ENCODE results near the gene FRY. TPM values are rescaled to one million over a fixed set of nuclear protein-coding genes. Genes with fewer than 3 reads are reported as not detected.

The FRY gene
- total RNA-seq, 2 experiments from 2014 or later: 3.0 to 7.0 TPM

DNA sequence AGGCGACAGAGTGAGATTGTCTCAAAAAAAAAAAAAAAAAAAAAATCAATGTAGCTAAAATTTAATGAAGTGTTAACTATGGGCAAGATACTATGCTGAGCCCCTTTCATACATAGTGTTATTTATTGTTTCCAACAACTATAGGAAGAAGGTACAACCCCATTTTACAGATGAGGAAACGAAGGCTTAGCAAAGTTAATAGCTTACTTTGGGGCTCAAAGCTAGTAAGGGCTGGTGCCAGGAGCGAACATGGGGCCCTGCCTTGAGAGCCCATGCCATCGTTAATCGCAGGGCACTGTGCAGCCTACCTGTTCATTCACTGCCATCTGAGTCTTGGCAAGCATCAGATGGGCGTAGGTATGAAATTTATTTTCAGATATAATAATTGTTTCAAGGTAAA is 1.9 kb upstream of the FRY start:
- Histone ChIP-seq H2AFZ (ENCODE audit: low read length) (no peak overlapping the region), H3K4me3 (ENCODE audit: low read depth, low read length, poor library complexity, severe bottlenecking) (no peak overlapping the region), H3K9me2 (ENCODE audit: insufficient read depth, low read length) (no peaks in the 10 kb centered on the region), H3K79me2 (ENCODE audit: insufficient read depth, low read depth, low read length) (no peaks in the 10 kb centered on the region), H3K4me2 (ENCODE audit: low read length) (no peak overlapping the region), H3K36me3 (ENCODE audit: insufficient read depth, low read length) (no peaks in the 10 kb centered on the region), H3K4me1 (ENCODE audit: insufficient read depth, low read length, poor library complexity, severe bottlenecking) (peaks cover 9% of the 10 kb centered on the region), H4K20me1 (ENCODE audit: insufficient read depth, low read length) (no peaks in the 10 kb centered on the region), H3K9me3 (ENCODE audit: low read length) (no peaks in the 10 kb centered on the region), H3K27ac (ENCODE audit: low read depth, low read length, poor library complexity, severe bottlenecking) (no peak overlapping the region)
- ChIA-PET POLR2A (interaction anchor here (0.7 to 1.2 kb wide), 2 partner anchors 16 to 77 kb away, joined by 3 to 6 read pairs; no protein-coding TSS in a partner anchor), CTCF (ENCODE audit: unreplicated experiment) (no interaction called here)
- no peak for DNase-seq (ENCODE audit: low spot score)
- BruUV-seq (replicated peaks): no TSS peak
- TF ChIP-seq CTCF (conservative IDR thresholded peaks at IDR 0.05; ENCODE audit: low read length) (no peak), EZH2phosphoT487 (IDR thresholded peaks at IDR 0.05; ENCODE audit: borderline replicate concordance, low read depth, low read length) (no peak)
- intact Hi-C loops (cut with micrococcal nuclease; ENCODE audit: unreplicated experiment): loop anchor here (10.0 kb wide), 1 partner anchor 1515 kb away; no protein-coding TSS in a partner anchor

DNA sequence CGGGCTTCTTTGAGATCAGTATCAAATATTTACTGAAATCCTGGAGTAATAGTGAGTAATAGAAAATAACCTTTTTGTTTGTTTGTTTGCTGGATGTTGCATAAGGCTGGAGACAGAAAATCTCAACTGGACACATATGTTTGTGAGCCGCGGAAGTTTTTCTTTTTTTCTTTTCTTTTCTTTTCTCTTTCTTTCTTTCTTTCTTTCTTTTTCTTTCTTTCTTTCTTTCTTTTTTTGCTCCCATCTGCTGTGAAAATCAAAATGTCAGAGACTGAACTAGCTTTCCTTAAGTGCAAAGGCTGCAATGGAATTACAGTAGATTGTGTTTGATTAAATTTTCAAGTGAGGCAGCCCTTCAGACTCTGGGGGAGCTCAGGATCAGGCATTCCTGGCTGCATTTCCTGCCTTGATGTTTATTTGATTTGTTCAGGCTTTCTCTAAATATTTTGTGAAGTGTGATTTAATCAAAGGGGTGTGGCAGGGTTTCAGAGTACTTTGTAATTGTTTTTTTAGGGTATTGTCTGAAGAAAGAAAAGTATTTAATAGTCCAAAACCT is 319 bp downstream of the FRY start:
- H4K20me1 ChIP-seq (ENCODE audit: insufficient read depth, low read length): no peaks in the 10 kb centered on the region
- no peaks in the 10 kb centered on the region for H3K9me3 ChIP-seq (ENCODE audit: low read length)
- no peaks in the 10 kb centered on the region for H3K36me3 ChIP-seq (ENCODE audit: insufficient read depth, low read length)
- peaks cover 9% of the 10 kb centered on the region for H3K4me1 ChIP-seq (ENCODE audit: insufficient read depth, low read length, poor library complexity, severe bottlenecking)
- ChIA-PET POLR2A (interaction anchor here (0.6 to 2.9 kb wide), 5 partner anchors 10 to 792 kb away, joined by 5 to 16 read pairs (median 6); no protein-coding TSS in a partner anchor), CTCF (ENCODE audit: unreplicated experiment) (no interaction called here)
- peak overlapping the region; percentile 92 for H3K4me2 ChIP-seq (ENCODE audit: low read length)
- TF ChIP-seq EZH2phosphoT487 (IDR thresholded peaks at IDR 0.05; ENCODE audit: borderline replicate concordance, low read depth, low read length): no peak
- no peak for TF ChIP-seq CTCF (conservative IDR thresholded peaks at IDR 0.05; ENCODE audit: low read length)
- intact Hi-C loops (cut with micrococcal nuclease; ENCODE audit: unreplicated experiment): loop anchor here (10.0 kb wide), 1 partner anchor 1513 kb away; no protein-coding TSS in a partner anchor
- peak overlapping the region; percentile 70 for H3K4me3 ChIP-seq (ENCODE audit: low read depth, low read length, poor library complexity, severe bottlenecking)
- no peak overlapping the region for H3K27ac ChIP-seq (ENCODE audit: low read depth, low read length, poor library complexity, severe bottlenecking)
- BruUV-seq (replicated peaks): no TSS peak
- DNase-seq (ENCODE audit: low spot score): no peak
- H3K79me2 ChIP-seq (ENCODE audit: insufficient read depth, low read depth, low read length): no peaks in the 10 kb centered on the region
- no peaks in the 10 kb centered on the region for H3K9me2 ChIP-seq (ENCODE audit: insufficient read depth, low read length)
- peak overlapping the region; percentile 90 for H2AFZ ChIP-seq (ENCODE audit: low read length)

GRCh38 chr13:32032759-32033158 is 1.2 kb downstream of the FRY start:
- no peaks in the 10 kb centered on the region for H4K20me1 ChIP-seq (ENCODE audit: insufficient read depth, low read length)
- TF ChIP-seq CTCF (conservative IDR thresholded peaks at IDR 0.05; ENCODE audit: low read length) (no peak), EZH2phosphoT487 (IDR thresholded peaks at IDR 0.05; ENCODE audit: borderline replicate concordance, low read depth, low read length) (no peak)
- no peaks in the 10 kb centered on the region for H3K79me2 ChIP-seq (ENCODE audit: insufficient read depth, low read depth, low read length)
- no peaks in the 10 kb centered on the region for H3K9me2 ChIP-seq (ENCODE audit: insufficient read depth, low read length)
- no peaks in the 10 kb centered on the region for H3K36me3 ChIP-seq (ENCODE audit: insufficient read depth, low read length)
- peak overlapping the region; percentile 92 for H3K4me2 ChIP-seq (ENCODE audit: low read length)
- ChIA-PET POLR2A (interaction anchor here (0.6 to 2.9 kb wide), 6 partner anchors 8 to 440 kb away, joined by 4 to 16 read pairs (median 6); no protein-coding TSS in a partner anchor), CTCF (ENCODE audit: unreplicated experiment) (no interaction called here)
- H2AFZ ChIP-seq (ENCODE audit: low read length): peak overlapping the region; percentile 90; the same call in 1 of the 2 replicates
- peak overlapping the region; percentile 17 for H3K4me3 ChIP-seq (ENCODE audit: low read depth, low read length, poor library complexity, severe bottlenecking)
- intact Hi-C loops (cut with micrococcal nuclease; ENCODE audit: unreplicated experiment): loop anchor here (10.0 kb wide), 1 partner anchor 1512 kb away; no protein-coding TSS in a partner anchor
- BruUV-seq (replicated peaks): no TSS peak
- H3K27ac ChIP-seq (ENCODE audit: low read depth, low read length, poor library complexity, severe bottlenecking): no peak overlapping the region
- DNase-seq (ENCODE audit: low spot score): no peak
- no peaks in the 10 kb centered on the region for H3K9me3 ChIP-seq (ENCODE audit: low read length)
- H3K4me1 ChIP-seq (ENCODE audit: insufficient read depth, low read length, poor library complexity, severe bottlenecking): peaks cover 9% of the 10 kb centered on the region
